CD14-positive monocyte (primary cell): ENCODE measurements around the gene ACP7. TPM values are rescaled to one million over a fixed set of nuclear protein-coding genes. Genes with fewer than 3 reads are reported as not detected.

Experiments used
- DNase-seq, 3 donors: peaks; one replicate each; pipeline ENCODE4 v3.0.0-alpha.2; 2011 to 2022
- H2AFZ ChIP-seq: 2 replicates; pipeline ENCODE4 v1.6.0; 2012; ENCODE audit warnings: mild to moderate bottlenecking, low read depth, low read length, inconsistent platforms; ENCODE audit not compliant: insufficient read depth, poor library complexity, severe bottlenecking
- H3K27ac ChIP-seq, 2 donors: 1 replicate in 1 of 2; 2 replicates in 1 of 2; pipeline ENCODE4 v1.5.1; 2012 to 2013; ENCODE audit warnings: low read length in 2 of 2, control low read depth in 1 of 2, inconsistent platforms in 1 of 2, low read depth in 1 of 2, mild to moderate bottlenecking in 1 of 2
- H3K27me3 ChIP-seq, 2 donors: one replicate each; pipeline versions ENCODE4 v1.6.0 to v1.6.1; 2011 to 2013; ENCODE audit warnings: low read length in 2 of 2; ENCODE audit not compliant: control insufficient read depth in 2 of 2, insufficient read depth in 2 of 2
- H3K36me3 ChIP-seq, 2 donors: replicated peaks in 1 of 2; 1 replicate in 1 of 2; 2 replicates in 1 of 2; pipeline versions ENCODE4 v1.5.1 to v1.6.1; 2012 to 2013; ENCODE audit warnings: low read length in 2 of 2, control low read depth in 1 of 2, inconsistent platforms in 1 of 2, mild to moderate bottlenecking in 1 of 2; ENCODE audit not compliant: insufficient read depth in 2 of 2, control insufficient read depth in 1 of 2
- H3K4me1 ChIP-seq, 2 donors: 1 replicate in 1 of 2; 2 replicates in 1 of 2; pipeline versions ENCODE4 v1.5.1 to v1.6.1; 2012 to 2013; ENCODE audit warnings: low read length in 2 of 2, control low read depth in 1 of 2, inconsistent platforms in 1 of 2, mild to moderate bottlenecking in 1 of 2, moderate library complexity in 1 of 2; ENCODE audit not compliant: insufficient read depth in 2 of 2, control insufficient read depth in 1 of 2
- H3K4me2 ChIP-seq: replicated peaks from 2 replicates; pipeline ENCODE3; 2012; ENCODE audit warnings: low read length, moderate library complexity, mild to moderate bottlenecking; ENCODE audit not compliant: poor library complexity, severe bottlenecking; ENCODE audit errors: extremely low read depth
- H3K4me3 ChIP-seq, 3 experiments: fragments of 200-600 bp in 1 of 3; sonication (generic) in 1 of 3; replicated peaks in 1 of 3; 1 replicate in 2 of 3; 2 replicates in 1 of 3; pipeline ENCODE4 v1.5.1; 2011 to 2013; ENCODE audit warnings: low read length in 3 of 3, mild to moderate bottlenecking in 3 of 3, control low read depth in 2 of 3, low read depth in 2 of 3, inconsistent platforms in 1 of 3, moderate library complexity in 1 of 3
- H3K79me2 ChIP-seq: 2 replicates; pipeline ENCODE4 v1.6.0; 2012; ENCODE audit warnings: mild to moderate bottlenecking, control low read depth, inconsistent platforms, low read length, moderate library complexity; ENCODE audit not compliant: insufficient read depth
- H3K9ac ChIP-seq: 2 replicates; pipeline ENCODE4 v1.6.0; 2017; ENCODE audit warnings: low read length, mild to moderate bottlenecking; ENCODE audit not compliant: insufficient read depth, poor library complexity, severe bottlenecking
- H3K9me3 ChIP-seq, 2 donors: replicated peaks in 1 of 2; 1 replicate in 1 of 2; 2 replicates in 1 of 2; pipeline versions ENCODE4 v1.5.1 to v1.6.1; 2012 to 2013; ENCODE audit warnings: low read length in 2 of 2, control low read depth in 1 of 2; ENCODE audit not compliant: control insufficient read depth in 1 of 2, insufficient read depth in 1 of 2
- H4K20me1 ChIP-seq: 2 replicates; pipeline ENCODE4 v1.6.0; 2012; ENCODE audit warnings: mild to moderate bottlenecking, low read length, control low read depth, moderate library complexity; ENCODE audit not compliant: insufficient read depth
- H3K27ac Mint-ChIP-seq, 7 donors: one replicate each; pipeline ENCODE4 v1.8.0; 2020; ENCODE audit warnings: mild to moderate bottlenecking in 7 of 7, mixed read lengths in 7 of 7, moderate library complexity in 6 of 7, inconsistent platforms in 2 of 7
- H3K27me3 Mint-ChIP-seq, 3 donors: one replicate each; pipeline ENCODE4 v1.8.0; 2021 to 2022; ENCODE audit warnings: low read depth in 3 of 3, mild to moderate bottlenecking in 3 of 3, mixed read lengths in 3 of 3, moderate library complexity in 3 of 3, inconsistent platforms in 1 of 3
- H3K36me3 Mint-ChIP-seq, 2 donors: one replicate each; pipeline ENCODE4 v1.8.0; 2020; ENCODE audit warnings: mixed read lengths in 2 of 2, inconsistent platforms in 1 of 2, mild to moderate bottlenecking in 1 of 2
- H3K4me1 Mint-ChIP-seq: one replicate; pipeline ENCODE4 v1.8.0; 2020; ENCODE audit warnings: mild to moderate bottlenecking, mixed read lengths
- H3K4me3 Mint-ChIP-seq, 2 donors: one replicate each; pipeline ENCODE4 v1.8.0; 2020; ENCODE audit warnings: mild to moderate bottlenecking in 2 of 2, mixed read lengths in 2 of 2, moderate library complexity in 1 of 2
- H3K9me3 Mint-ChIP-seq, 7 donors: one replicate each; pipeline ENCODE4 v1.8.0; 2020 to 2022; ENCODE audit warnings: mixed read lengths in 7 of 7, mild to moderate bottlenecking in 6 of 7, moderate library complexity in 6 of 7, inconsistent platforms in 2 of 7
- WGBS: methylation state at CpG from one replicate; pipeline ENCODE4 v1.1.5; 2013; ENCODE audit warnings: missing lambda C conversion rate; ENCODE audit not compliant: insufficient coverage; 5-methylcytosine and 5-hydroxymethylcytosine counted together
- intact Hi-C, 2 donors: fragments of 100-400 bp; cut with micrococcal nuclease; formaldehyde crosslinking; loops; one replicate each; pipeline versions ENCODE4 v1.15.0 to v1.15.1; 2023
- polyA plus RNA-seq, 3 donors: library from polyadenylated mRNA; depleted of rRNA in 1 of 3; unstranded in 2 of 3; stranded (reverse) in 1 of 3; fragments of 300-500 nt in 2 of 3; fragments of >200 nt in 1 of 3; fragmentation: Illumina TruSeq in 2 of 3; gene quantifications; 1 replicate in 2 of 3; 2 replicates in 1 of 3; pipeline ENCODE4 v1.2.3, GENCODE V29; 2012 to 2021
- TF ChIP-seq, protein P1 (sequence below): fragments of 200-600 bp; IDR thresholded peaks from one replicate; pipeline ENCODE4 v1.8.0; 2022; ENCODE audit warnings: antibody characterized with exemption, mild to moderate bottlenecking

Gene ACP7
- polyA plus RNA-seq, 3 donors, result not detected

DNA sequence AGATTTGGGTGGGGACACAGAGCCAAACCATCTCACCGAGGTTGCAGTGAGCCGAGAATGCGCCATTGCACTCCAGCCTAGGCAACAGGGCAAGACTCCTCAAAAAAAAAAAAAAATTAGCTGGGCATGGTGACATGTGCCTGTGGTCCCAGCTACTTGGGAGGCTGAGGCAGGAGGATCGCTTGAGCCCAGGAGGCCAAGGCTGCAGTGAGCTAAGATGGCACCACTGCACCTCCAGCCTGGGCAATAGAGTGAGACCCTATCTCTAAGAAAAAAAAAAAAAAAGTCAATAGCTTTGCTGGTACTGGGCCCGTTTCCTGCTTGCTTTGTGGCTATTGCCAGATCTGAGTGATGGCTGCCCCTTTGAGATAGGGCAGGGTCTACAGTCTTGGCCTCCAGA, 13.1 kb downstream of the ACP7 start:
- DNase-seq, result no peak
- intact Hi-C loops, result no loop called here
- H3K4me1 ChIP-seq, result peaks cover 4 to 7% of the 10 kb centered on the region in 2 donors
- H3K79me2 ChIP-seq, result no peaks in the 10 kb centered on the region
- no peak overlapping the region for H2AFZ ChIP-seq
- H3K4me3 Mint-ChIP-seq, result peak overlapping the region in 1 of 2 donors; percentile 2
- H3K4me3 ChIP-seq, result no peak overlapping the region
- no peak overlapping the region for H3K4me2 ChIP-seq
- H3K27ac Mint-ChIP-seq, result no peak overlapping the region
- TF ChIP-seq, protein P1, sequence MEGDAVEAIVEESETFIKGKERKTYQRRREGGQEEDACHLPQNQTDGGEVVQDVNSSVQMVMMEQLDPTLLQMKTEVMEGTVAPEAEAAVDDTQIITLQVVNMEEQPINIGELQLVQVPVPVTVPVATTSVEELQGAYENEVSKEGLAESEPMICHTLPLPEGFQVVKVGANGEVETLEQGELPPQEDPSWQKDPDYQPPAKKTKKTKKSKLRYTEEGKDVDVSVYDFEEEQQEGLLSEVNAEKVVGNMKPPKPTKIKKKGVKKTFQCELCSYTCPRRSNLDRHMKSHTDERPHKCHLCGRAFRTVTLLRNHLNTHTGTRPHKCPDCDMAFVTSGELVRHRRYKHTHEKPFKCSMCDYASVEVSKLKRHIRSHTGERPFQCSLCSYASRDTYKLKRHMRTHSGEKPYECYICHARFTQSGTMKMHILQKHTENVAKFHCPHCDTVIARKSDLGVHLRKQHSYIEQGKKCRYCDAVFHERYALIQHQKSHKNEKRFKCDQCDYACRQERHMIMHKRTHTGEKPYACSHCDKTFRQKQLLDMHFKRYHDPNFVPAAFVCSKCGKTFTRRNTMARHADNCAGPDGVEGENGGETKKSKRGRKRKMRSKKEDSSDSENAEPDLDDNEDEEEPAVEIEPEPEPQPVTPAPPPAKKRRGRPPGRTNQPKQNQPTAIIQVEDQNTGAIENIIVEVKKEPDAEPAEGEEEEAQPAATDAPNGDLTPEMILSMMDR, result no peak
- peaks cover 5 to 18% (median 15%) of the 10 kb centered on the region in 7 donors for H3K9me3 Mint-ChIP-seq
- H3K36me3 ChIP-seq, result no peaks in the 10 kb centered on the region
- peaks cover 0 to 4% of the 10 kb centered on the region in 2 donors for H3K9me3 ChIP-seq
- H3K4me1 Mint-ChIP-seq, result peaks cover 7% of the 10 kb centered on the region
- no peaks in the 10 kb centered on the region for H3K36me3 Mint-ChIP-seq
- peaks cover 0 to 9% of the 10 kb centered on the region in 2 donors for H3K27me3 ChIP-seq
- no peak overlapping the region for H3K9ac ChIP-seq
- no peak overlapping the region for H3K27ac ChIP-seq
- 80% methylated on average over 1 of the region's 5 CpGs for WGBS
- peaks cover 19 to 26% (median 26%) of the 10 kb centered on the region in 3 donors for H3K27me3 Mint-ChIP-seq
- H4K20me1 ChIP-seq, result no peaks in the 10 kb centered on the region

DNA sequence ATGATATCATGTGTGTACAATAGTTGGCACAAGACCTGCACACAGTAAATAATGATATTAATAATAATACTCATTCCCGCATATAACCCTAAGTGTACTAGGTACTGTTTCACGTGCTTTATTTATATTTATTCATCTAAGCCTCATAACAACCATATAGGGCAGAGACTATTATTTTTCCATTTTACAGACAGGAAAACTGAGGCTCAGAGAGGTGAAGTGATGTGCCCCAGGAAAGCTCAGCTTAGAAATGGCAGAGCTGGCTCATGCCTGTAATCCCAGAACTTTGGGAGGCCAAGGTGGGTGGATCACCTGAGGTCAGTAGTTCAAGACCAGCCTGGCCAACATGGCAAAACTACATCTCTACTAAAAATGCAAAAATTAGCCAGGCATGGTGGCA, 13.6 kb downstream of the ACP7 start:
- Histone ChIP-seq H3K36me3 (no peaks in the 10 kb centered on the region), H3K27ac (no peak overlapping the region), H3K4me2 (no peak overlapping the region), H3K9ac (no peak overlapping the region), H3K27me3 (peaks cover 0 to 9% of the 10 kb centered on the region in 2 donors), H3K9me3 (peaks cover 0 to 4% of the 10 kb centered on the region in 2 donors), H3K79me2 (no peaks in the 10 kb centered on the region), H3K4me1 (peaks cover 4 to 7% of the 10 kb centered on the region in 2 donors), H2AFZ (no peak overlapping the region), H3K4me3 (no peak overlapping the region), H4K20me1 (no peaks in the 10 kb centered on the region)
- DNase-seq, result no peak
- H3K27ac Mint-ChIP-seq, result no peak overlapping the region
- no CpG with 5 or more reads among the region's 2 CpGs for WGBS
- H3K4me1 Mint-ChIP-seq, result peaks cover 7% of the 10 kb centered on the region
- peaks cover 19 to 27% (median 26%) of the 10 kb centered on the region in 3 donors for H3K27me3 Mint-ChIP-seq
- TF ChIP-seq, protein P1, result no peak
- H3K9me3 Mint-ChIP-seq, result peaks cover 5 to 18% (median 15%) of the 10 kb centered on the region in 7 donors
- no peaks in the 10 kb centered on the region for H3K36me3 Mint-ChIP-seq
- H3K4me3 Mint-ChIP-seq, result no peak overlapping the region
- intact Hi-C loops, result no loop called here
